GM19099 (cell line): ENCODE measurements around the gene CHST15.

Experiments
- POLR2A ChIP-seq: IDR thresholded peaks from 3 replicates; pipeline ENCODE4 v1.6.1; 2011; ENCODE audit warnings: low read depth; ENCODE audit not compliant: insufficient read length; ENCODE audit errors: extremely low read depth

Gene CHST15

DNA sequence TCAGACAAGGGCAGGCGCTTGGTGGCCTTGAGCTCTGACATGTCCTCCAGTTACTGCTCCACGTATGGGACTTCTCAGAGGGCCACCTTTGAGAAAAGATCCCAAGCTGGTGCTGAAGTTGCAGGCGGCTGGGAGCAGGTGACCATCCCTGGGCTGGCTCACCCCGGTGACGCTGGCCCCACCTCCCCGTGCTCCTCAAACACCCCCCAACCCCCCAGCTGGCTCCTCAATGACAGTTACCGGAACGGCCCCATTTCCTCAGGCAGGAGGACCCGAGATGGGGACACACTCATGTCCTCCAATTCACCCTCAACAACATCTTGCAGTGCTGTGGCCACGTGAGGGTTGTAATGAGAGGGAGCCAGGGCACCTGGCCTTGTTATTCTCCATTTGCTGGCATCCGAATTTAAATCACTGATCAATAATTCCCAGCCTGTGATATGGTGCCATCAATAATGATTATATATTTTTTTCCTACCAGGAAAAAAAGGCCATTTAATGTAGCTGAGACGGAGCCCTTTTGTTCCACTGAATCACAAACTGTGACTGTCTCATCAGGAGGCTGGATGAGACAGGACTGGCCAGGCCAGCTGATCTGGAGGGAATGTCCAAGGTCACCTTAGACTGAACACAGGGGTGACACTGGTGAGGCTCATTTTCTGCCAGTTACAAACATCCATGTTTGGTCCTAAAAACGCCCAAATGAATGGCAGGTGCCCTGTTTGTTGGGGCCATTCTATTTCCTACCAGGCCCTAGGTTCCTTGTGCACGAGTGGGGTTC is 64.5 kb downstream of the CHST15 start:
- no peak for TF ChIP-seq POLR2A

DNA sequence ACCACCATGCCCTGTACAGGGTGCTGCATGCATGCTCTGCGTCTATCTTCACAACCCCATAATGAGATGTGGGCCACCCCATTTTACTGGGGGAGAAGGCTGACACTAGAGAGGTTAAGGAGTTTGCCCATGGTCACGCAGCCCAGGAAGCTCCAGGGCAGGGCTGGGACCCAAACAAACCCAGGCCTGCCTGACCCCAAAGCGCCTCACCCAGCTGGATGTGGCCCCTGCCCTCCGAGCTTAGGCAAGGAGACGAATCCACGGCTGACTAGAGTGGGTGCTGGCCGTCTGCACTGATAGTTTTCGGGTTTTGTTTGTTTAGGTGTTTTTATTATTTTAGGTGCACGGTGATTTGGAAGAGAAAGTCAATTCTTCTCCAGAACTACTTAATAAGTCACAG is 65.7 kb downstream of the CHST15 start:
- TF ChIP-seq POLR2A, result no peak

DNA sequence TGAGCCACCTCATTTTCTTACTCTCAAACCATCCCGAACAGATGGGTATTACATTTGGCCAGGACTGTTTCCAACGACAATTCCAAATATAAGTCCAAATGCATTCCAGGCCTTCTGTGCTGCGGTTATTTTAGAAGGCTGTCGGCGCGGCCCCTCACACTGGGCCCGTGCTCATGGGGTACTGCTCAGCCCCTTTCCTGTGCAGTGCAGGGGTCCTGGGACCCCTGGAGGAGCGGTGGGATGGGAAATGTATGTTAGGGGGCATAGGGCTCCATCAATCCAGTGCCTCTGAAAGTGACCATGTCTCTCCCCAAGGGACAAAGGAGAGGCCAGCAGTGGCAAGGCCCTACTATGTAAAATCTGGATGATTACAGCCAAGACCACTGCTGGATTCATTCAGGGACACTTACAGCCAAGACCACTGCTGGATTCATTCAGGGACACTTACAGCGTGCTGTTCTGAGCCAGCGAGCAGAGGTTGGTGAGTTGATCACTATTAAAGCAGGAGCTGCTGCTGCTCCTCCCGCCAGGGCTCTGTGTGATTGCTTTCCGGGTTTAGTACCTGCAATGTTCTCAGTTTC is 66.3 kb downstream of the CHST15 start:
- no peak for TF ChIP-seq POLR2A

DNA sequence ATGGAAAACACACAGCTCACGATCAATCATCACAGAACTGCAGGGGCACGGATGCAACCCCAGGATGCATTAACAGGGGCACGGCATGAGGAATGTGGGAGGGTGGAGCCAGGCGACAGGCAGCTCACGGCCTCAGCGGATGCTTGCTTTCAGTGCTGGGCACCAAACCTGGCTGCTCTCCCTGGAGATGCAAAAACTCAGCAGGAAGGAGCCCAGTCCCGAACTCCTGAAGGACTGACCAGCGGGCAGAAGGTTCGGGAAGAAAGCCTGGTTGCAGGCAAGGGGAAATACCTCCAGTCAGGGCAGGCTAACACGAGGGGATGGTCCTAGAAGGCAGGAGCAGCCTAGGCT is 66.8 kb downstream of the CHST15 start:
- no peak for TF ChIP-seq POLR2A

DNA sequence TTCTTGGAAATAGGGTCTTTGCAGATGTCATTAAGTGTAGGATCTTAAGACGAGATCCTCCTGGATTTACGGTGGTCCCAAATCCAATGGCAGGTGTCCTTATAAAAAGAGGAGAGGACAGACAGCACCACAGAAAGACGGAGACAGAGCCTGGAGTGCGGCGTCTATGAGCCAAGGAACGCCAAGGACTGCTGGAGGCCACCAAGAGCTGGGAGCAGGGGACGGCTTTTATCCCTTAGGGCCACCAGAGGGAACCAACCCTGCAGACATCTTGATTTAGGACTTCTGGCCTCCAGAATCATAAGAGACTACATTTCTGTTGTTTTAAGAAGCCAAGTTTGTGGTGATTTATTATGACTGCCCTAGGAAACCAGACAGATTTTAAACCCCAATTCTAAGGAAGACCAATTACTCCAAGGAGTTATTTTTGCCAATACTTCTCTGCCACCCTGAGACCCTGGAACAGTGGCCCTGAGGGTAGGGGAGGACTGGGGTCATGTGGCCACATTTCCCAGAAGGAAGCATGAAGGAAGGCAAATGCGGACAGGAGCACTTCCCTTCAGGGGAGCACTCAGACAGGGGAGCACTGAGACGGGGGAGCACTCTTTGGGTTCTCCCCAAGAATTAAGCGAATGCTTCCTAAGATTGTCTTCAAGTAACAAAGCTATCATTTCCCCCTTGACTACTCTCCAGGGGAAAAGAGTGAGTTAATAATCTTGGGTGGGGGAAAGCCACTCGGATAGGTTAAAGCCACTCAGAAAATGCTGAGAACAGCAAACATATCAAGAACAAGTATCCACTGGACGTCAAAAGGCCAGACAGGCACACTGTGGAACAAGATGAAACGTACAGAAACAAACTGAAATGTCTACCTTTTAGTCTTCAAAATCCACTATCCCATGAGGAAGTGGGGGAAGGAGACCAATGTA is 67.5 kb downstream of the CHST15 start:
- TF ChIP-seq POLR2A, result no peak

DNA sequence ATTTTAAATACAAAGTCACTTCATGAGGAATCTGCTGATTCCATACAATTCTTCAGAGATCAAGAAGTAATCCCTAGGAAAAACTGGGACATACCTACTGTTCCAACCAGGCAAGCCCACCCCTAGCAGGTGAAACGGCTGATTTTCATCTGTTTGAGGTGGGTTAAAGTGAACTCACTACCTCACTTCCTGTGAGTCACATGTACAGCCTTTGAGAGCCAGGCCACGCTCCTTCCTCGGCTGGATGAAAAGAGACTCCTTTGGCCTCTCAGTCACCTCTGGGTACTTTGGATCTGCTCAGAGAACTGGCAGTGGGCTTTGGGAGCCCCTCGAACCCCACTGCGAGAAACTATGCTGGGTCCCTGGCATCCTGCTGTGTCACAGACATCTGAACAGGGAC is 68.2 kb downstream of the CHST15 start:
- TF ChIP-seq POLR2A, result no peak

DNA sequence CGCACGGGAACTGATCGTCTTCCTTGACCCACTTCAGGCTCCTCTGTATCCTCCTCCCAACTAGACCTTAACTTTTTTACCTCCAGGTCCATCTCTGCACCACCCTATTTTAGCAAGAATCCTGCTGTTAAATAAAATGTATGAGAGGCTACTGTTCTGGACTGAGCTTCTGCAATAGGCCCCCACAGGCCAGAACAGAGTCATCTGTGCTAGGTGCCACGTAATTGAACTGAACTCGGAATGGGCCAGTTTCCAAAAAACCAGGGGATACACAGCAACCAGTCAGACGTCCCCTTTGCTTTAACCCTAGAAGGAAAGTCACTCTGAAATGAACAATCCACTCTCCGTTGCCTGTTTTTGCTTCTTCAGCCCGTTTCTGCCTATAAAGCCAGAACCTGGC is 71.3 kb downstream of the CHST15 start:
- no peak for TF ChIP-seq POLR2A

DNA sequence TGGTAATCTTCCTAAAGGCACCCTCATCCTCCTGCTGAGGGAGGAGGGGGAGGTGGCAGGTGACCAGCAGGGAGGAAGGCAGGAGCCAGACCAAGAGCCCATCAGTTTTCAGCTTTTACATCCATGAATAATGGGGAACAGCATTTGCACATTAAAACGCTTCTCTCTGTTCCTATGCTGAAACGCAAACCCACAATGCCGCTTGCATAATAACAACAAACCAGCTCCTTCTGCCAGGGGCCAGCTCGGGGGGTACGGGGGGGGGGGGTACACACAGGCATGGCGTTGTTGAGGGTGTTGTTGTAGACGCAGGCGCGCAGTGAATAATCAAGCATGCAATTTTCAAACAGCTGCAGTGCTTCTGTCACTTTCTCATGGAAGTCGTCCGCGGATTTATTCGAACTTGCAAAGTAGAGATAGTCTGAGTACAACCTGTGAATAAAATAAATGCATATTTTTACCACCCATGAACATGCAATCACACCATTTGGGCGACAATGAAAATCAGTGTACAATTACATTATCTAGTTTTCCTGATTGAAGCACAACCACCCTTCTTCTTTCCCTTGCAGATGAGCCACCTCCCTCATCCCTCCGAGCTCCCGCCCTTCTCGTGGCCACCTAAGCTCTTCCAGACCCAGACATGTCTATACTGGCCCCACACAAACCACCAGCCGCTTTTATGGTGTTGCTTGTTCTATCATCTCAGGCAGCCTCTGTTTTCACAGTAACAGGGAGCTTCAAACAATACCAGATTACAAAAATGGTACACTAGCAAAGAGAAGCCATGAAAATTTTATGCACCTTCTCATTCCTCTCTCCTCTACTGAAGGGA is 72.2 kb downstream of the CHST15 start:
- no peak for TF ChIP-seq POLR2A

DNA sequence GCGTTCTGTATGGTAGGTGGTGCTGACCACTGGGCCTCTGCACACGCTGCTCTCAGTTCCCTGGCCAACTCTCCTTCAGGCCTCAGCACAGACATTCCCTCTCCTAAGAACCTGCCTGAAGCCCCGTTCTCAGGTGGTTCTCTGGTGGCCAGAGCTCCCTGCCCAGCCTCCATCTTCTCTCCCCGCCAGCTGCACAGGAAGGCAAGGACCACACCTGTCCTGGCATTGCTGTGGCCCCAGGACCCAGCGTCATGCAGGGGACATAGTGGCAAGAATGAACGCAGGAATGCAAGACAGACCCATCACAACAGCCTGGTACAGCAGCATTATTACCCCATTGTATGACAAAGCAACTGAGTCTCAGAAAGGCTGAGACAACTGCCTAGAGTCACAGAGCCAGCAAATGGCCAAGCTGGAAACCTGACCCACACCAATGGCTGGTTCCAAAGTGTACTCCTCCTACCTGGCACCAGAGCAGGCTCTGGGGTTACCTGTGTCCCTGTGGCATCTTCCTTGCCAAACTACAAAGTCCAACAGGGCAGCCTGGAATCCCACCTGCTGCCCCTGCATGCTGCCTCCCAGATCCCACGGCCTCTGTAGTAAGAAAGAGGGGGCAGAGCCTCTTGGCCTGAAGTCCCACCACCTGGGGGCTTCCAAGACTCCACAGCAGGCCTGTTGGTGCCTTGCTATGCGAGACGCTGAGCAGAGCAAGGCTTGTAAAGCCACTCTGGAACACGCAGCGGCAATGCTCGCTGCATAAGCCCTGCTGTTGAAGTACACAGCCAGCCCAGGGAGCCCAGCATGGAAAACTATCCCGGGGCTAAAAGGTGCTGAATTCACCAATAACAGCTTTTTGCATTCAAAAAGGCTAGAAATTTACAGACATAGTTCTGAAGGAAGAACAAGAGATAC is 73.3 kb downstream of the CHST15 start:
- TF ChIP-seq POLR2A, result no peak

DNA sequence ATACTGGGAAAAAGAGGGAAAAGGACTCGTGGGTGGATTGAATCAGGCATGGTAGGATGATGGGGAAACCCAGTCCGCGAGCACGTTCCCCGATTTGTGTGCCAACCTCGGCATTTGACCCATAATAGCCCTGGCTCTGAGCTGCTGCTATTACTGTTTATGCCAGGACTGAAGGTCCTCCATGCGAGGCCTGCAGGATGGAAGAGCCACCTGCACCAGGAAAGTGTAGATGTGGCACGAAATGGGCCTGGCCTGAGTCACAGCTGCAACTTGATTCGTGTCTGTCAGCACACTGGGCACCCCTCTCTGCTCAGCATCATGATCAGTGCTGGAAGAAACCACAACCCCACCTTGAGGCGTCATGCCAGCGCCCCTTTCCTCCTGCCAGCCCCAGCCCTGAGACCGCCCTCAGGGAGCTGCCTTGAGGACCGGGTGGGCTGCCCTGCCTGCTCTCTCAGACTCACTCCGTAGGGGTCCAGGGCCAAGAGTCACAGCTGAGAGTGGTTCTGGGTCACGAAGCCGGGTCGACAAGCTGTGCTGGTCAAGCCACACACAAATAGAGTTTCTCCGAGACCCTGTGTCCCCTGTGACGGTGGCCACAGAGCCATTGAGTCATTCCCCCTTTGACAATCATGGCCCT is 74.4 kb downstream of the CHST15 start:
- no peak for TF ChIP-seq POLR2A

DNA sequence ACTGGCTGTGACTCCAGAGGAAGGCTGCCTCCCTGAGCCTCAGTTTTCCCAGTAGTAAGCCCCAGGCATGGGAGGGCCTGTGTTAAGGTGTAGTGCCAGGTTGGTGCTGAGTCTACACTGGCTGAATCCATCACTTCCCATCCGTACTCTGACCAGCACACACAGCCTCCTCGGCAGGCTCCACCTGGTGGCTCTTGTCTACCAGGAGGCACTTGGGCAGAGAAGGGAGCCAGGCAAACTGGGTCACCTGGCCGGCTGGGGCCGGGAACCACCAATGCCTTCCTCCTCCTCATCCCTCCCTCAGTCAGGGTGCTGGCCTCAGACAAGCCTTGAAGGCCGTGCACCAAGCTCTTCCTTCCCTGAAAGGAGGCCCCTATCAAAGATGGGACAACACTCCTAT is 75.7 kb downstream of the CHST15 start:
- TF ChIP-seq POLR2A, result no peak

DNA sequence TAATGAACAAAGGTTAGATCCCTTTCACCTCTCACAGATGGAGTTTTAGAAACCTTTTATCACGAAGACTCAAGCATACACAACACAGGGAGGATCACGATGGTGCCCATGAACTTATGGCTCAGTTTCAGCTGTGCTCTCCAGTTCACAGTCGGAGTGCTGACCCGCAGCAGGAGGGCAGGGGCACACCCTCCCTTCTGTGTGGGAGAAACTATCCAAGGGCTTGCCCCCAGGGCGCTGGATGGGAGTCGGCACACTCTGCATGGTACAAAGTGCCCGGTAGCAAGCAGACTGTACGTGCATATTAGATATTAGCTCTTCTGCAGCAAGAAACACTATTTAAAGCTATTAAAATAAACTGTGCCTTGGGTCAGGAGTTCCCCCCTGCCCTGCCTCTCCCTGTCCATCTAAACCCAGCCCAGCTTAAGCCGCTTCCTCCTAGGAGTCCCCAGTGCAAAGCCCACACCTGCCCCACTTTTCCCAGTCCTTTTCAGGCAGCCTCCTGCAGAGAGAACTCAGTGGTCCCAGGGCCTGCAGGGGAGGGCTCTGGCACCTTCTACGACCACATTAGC is 76.5 kb downstream of the CHST15 start:
- no peak for TF ChIP-seq POLR2A

DNA sequence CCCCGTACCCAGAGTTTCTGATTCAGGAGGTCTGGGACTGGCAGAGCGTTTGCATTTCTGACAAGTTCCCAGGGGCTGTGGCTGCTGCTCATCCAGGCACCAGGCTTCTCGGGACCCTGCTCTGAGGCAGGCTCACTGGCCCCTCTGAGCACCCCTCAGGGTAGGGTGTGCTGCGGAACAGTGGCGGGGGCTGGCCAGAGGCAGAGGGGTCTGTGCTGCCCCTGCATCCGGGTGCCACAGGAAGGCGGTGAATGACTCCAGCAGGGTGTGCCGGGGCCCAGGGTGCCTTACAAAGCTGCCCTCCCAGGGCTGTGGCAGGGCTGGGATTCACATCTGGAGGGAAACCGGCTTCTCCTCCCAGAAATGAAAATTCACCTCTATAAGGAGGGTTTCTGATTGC is 77.4 kb downstream of the CHST15 start:
- TF ChIP-seq POLR2A, result no peak
